ENCODE results near the gene DNAJC17. TPM values are rescaled to one million over a fixed set of nuclear protein-coding genes. Genes with fewer than 3 reads are reported as not detected.

Gene DNAJC17
- total and polyA plus RNA-seq, 4 donors = 10.0 to 32.5 (median 19.9) TPM

GRCh38 chr15:40722354-40722753 lies 84.9 kb downstream of the DNAJC17 start (continued):
- TF ChIP-seq REST (IDR thresholded peaks at IDR 0.05) (no peak), FOXA1 (IDR thresholded peaks at IDR 0.05) (no peak), TAF1 (conservative IDR thresholded peaks at IDR 0.05) (no peak), FOXA2 (IDR thresholded peaks at IDR 0.05) (no peak), HNF4A (conservative IDR thresholded peaks at IDR 0.05) (no peak), RXRA (IDR thresholded peaks at IDR 0.05) (no peak), GABPA (IDR thresholded peaks at IDR 0.05 in 1 of 2, conservative IDR thresholded peaks at IDR 0.05 in 1 of 2) (no peak), HNF4G (IDR thresholded peaks at IDR 0.05) (no peak), JUND (IDR thresholded peaks at IDR 0.05) (no peak)

GRCh38 chr15:40721701-40722100 lies 85.6 kb downstream of the DNAJC17 start:
- no peak overlapping the region for H3K9ac ChIP-seq (ENCODE audit: low read depth in 1 of 2, low read length in 2 of 2)
- no peak for TF ChIP-seq TAF1 (conservative IDR thresholded peaks at IDR 0.05)
- TF ChIP-seq HNF4G (IDR thresholded peaks at IDR 0.05) = no peak
- no peak for TF ChIP-seq EGR1 (IDR thresholded peaks at IDR 0.05; ENCODE audit: low read depth in 2 of 2)
- TF ChIP-seq REST (IDR thresholded peaks at IDR 0.05) = no peak
- TF ChIP-seq CTCF (IDR thresholded peaks at IDR 0.05; ENCODE audit: low read depth, low read length, missing input control) = no peak
- TF ChIP-seq MAX (IDR thresholded peaks at IDR 0.05) = no peak
- TF ChIP-seq RAD21 (IDR thresholded peaks at IDR 0.05) = no peak
- TF ChIP-seq HNF4A (conservative IDR thresholded peaks at IDR 0.05) = no peak
- TF ChIP-seq SP1 (IDR thresholded peaks at IDR 0.05) = no peak
- TF ChIP-seq GABPA (IDR thresholded peaks at IDR 0.05 in 1 of 2, conservative IDR thresholded peaks at IDR 0.05 in 1 of 2) = no peak
- TF ChIP-seq FOXA2 (IDR thresholded peaks at IDR 0.05) = no peak
- no peak for TF ChIP-seq JUND (IDR thresholded peaks at IDR 0.05)
- no peak for TF ChIP-seq ZBTB33 (IDR thresholded peaks at IDR 0.05)
- TF ChIP-seq YY1 (IDR thresholded peaks at IDR 0.05) = no peak
- no peak for TF ChIP-seq RXRA (IDR thresholded peaks at IDR 0.05)
- no peaks in the 10 kb centered on the region for H3K9me3 ChIP-seq (ENCODE audit: control insufficient read depth in 4 of 4, low read length in 3 of 4)
- DNase-seq (ENCODE audit: low spot score) = no peak
- no peak overlapping the region for H3K27ac ChIP-seq (ENCODE audit: low read depth in 1 of 2, low read length in 2 of 2)
- no peaks in the 10 kb centered on the region for H3K36me3 ChIP-seq (ENCODE audit: control insufficient read depth in 4 of 4, insufficient read depth in 3 of 4, low read depth in 1 of 4, low read length in 3 of 4)
- no peaks in the 10 kb centered on the region for H3K27me3 ChIP-seq (ENCODE audit: control insufficient read depth in 4 of 4, insufficient read depth in 4 of 4, low read length in 3 of 4)
- 83% methylated on average over 1 of the region's 1 CpG for WGBS
- no peak overlapping the region for H3K4me3 ChIP-seq (ENCODE audit: low read depth in 1 of 3, low read length in 3 of 3)
- no peaks in the 10 kb centered on the region for H3K4me1 ChIP-seq (ENCODE audit: control insufficient read depth in 4 of 4, insufficient read depth in 4 of 4, low read length in 3 of 4)

Data from liver (tissue), 9 donors.